ENCODE data around the gene FMNL1. TPM values are rescaled to one million over a fixed set of nuclear protein-coding genes. Genes with fewer than 3 reads are reported as not detected.

The FMNL1 gene
- total RNA-seq, 5 donors from 2014 or later (not counting 1 experiment from before 2014, with no cell fraction given): 362 to 473 (median 457) TPM

DNA sequence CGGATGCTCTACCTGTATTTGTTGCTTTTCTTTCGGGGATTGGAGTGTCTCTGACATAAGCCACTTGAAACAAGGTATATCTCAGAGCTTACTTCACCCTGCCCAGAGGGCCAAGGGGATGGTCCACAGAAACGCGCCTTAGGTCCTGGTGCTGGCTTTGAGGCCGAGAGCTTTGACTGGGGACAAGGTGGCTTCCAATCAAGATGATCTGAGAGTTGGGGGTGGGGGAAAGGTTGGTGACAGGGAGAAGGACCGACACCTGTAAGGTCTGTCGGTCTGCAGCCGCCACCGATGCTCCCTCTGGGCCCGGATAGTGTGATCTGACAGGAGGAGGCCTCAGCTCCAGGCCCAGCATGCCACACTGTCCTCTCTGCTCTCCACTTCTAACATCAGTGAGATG lies 62.0 kb downstream of the FMNL1 start:
- Mint-ChIP-seq H3K9me3 (no peaks in the 10 kb centered on the region), H3K36me3 (peaks cover 32% of the 10 kb centered on the region), H3K27ac (peak overlapping the region; percentile 65 to 66), H3K4me3 (no peak overlapping the region), H3K27me3 (no peaks in the 10 kb centered on the region), H3K4me1 (peaks cover 0 to 4% (median 2%) of the 10 kb centered on the region in 3 donors)
- 93% methylated on average over 5 of the region's 10 CpGs for WGBS (ENCODE audit: insufficient coverage)
- Histone ChIP-seq H3K27ac (ENCODE audit: low read length) (no peak overlapping the region), H3K36me3 (ENCODE audit: control insufficient read depth in 2 of 2, extremely low read depth in 1 of 2, insufficient read depth in 1 of 2, low read length in 1 of 2) (peaks cover 2 to 74% of the 10 kb centered on the region in 2 donors), H3K27me3 (replicated peaks in 1 of 2; ENCODE audit: control insufficient read depth in 2 of 2, extremely low read depth in 1 of 2, insufficient read depth in 2 of 2, low read length in 1 of 2) (no peaks in the 10 kb centered on the region), H3K4me3 (ENCODE audit: control insufficient read depth in 1 of 2, extremely low read depth in 1 of 2, low read length in 1 of 2) (no peak overlapping the region), H3K9me3 (no peaks in the 10 kb centered on the region), H3K4me1 (ENCODE audit: control insufficient read depth in 1 of 2, extremely low read depth in 1 of 2, insufficient read depth in 2 of 2, low read length in 2 of 2) (peaks cover 0 to 10% of the 10 kb centered on the region in 2 experiments)
- ChIA-PET POLR2A (interaction anchor here in 1 of 2 donors (0.6 kb wide), 1 partner anchor 109 kb away, joined by 4 read pairs; no protein-coding TSS in a partner anchor), CTCF (interaction anchor here in 1 of 2 donors (0.6 kb wide), 1 partner anchor 100 kb away, joined by 5 read pairs; no protein-coding TSS in a partner anchor)
- DNase-seq (no peak), ATAC-seq (replicated peaks in 1 of 4) (no peak)

DNA sequence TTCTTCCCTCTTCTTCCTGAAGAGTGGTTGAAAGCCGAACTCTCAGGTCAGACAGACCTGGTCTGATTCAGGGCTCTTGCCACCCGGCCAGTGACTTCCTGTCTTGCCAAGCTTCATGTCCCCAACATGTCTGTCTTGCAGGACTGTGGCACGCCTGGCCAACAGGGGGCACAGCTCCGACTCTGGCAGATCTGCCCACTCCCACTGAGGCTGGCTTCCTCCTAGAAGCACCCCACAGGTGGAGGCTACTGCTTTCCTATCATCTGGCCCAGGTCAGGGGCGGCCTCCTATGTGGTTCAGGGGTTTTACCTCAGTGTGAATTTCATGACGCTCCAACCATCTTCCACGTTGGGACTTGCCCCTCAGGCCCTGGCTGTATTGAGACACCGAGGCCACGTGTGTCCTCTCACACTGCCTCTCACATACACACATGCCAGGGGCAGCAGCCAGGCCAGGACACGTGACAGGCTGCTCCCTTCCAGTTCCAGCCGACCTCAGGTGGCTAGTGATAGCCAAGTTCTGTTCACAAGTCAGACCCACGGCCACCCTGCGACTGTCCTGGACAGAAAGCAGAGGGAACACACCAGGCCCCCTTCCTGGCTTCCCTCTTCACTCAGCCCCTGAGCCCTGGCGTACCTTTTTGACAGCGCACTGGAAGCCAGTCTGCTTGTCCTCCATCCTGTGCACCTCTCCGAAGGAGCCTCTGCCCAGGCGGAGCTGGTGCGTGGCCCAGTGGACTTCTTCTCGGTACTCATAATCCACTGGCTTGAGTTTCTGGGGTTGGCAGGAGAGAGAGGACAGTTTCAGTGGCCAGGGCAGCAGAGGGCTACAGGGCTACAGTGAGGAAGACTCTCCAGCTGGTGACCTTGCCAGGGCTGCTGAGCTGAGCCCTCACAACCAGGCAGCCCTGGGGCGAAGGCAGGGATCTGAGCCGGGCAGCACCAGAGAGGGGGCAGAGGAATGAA lies 62.8 kb downstream of the FMNL1 start:
- H3K36me3 ChIP-seq (ENCODE audit: control insufficient read depth in 2 of 2, extremely low read depth in 1 of 2, insufficient read depth in 1 of 2, low read length in 1 of 2): peaks cover 2 to 82% of the 10 kb centered on the region in 2 donors
- peak in 20 of 35 experiments; percentile 20 to 50 (median 26) for DNase-seq
- no peaks in the 10 kb centered on the region for H3K27me3 Mint-ChIP-seq
- peaks cover 33% of the 10 kb centered on the region for H3K36me3 Mint-ChIP-seq
- H3K27ac ChIP-seq (ENCODE audit: low read length): no peak overlapping the region
- no peak overlapping the region for H3K4me3 Mint-ChIP-seq
- peaks cover 0 to 10% of the 10 kb centered on the region in 2 experiments for H3K4me1 ChIP-seq (ENCODE audit: control insufficient read depth in 1 of 2, extremely low read depth in 1 of 2, insufficient read depth in 2 of 2, low read length in 2 of 2)
- no peak overlapping the region for H3K4me3 ChIP-seq (ENCODE audit: control insufficient read depth in 1 of 2, extremely low read depth in 1 of 2, low read length in 1 of 2)
- CTCF ChIA-PET: interaction anchor here (0.6 to 1.0 kb wide), 2 partner anchors 18 to 99 kb away, joined by 3 to 5 read pairs; no protein-coding TSS in a partner anchor
- 87% methylated on average over 18 of the region's 21 CpGs for WGBS (ENCODE audit: insufficient coverage)
- no peaks in the 10 kb centered on the region for H3K9me3 Mint-ChIP-seq
- H3K27ac Mint-ChIP-seq: peak overlapping the region; percentile 65 to 66
- H3K9me3 ChIP-seq: no peaks in the 10 kb centered on the region
- POLR2A ChIA-PET: no interaction called here
- no peaks in the 10 kb centered on the region for H3K27me3 ChIP-seq (replicated peaks in 1 of 2; ENCODE audit: control insufficient read depth in 2 of 2, extremely low read depth in 1 of 2, insufficient read depth in 2 of 2, low read length in 1 of 2)
- H3K4me1 Mint-ChIP-seq: peaks cover 0 to 4% (median 2%) of the 10 kb centered on the region in 3 donors
- peak; percentile 51 to 67 (median 59) for ATAC-seq (replicated peaks in 1 of 4)

DNA sequence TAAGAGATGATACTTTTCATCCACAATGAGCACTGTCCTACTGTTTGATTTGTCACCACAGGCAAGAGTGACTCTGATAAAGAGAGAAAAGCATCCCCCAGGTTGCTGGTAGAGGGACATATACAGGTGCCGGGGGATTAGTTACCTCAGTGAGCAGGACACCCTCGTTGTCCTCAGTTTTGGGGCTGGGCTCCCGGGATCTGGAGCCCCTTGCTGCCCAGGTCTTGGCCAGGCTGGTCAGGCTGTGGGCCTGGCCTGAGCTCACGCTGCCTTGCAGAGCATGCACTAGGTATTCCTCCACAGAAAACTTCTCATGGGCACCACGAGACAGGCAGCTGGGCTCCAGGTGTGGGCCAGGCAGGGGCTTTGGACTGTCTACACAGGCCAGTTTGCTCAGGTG lies 64.6 kb downstream of the FMNL1 start:
- Histone ChIP-seq H3K4me3 (ENCODE audit: control insufficient read depth in 1 of 2, extremely low read depth in 1 of 2, low read length in 1 of 2) (no peak overlapping the region), H3K27ac (ENCODE audit: low read length) (no peak overlapping the region), H3K9me3 (no peaks in the 10 kb centered on the region), H3K36me3 (ENCODE audit: control insufficient read depth in 2 of 2, extremely low read depth in 1 of 2, insufficient read depth in 1 of 2, low read length in 1 of 2) (peaks cover 11 to 88% of the 10 kb centered on the region in 2 donors), H3K4me1 (ENCODE audit: control insufficient read depth in 1 of 2, extremely low read depth in 1 of 2, insufficient read depth in 2 of 2, low read length in 2 of 2) (peaks cover 0 to 10% of the 10 kb centered on the region in 2 experiments), H3K27me3 (replicated peaks in 1 of 2; ENCODE audit: control insufficient read depth in 2 of 2, extremely low read depth in 1 of 2, insufficient read depth in 2 of 2, low read length in 1 of 2) (no peaks in the 10 kb centered on the region)
- H3K4me3 Mint-ChIP-seq: no peak overlapping the region
- H3K27ac Mint-ChIP-seq: peak overlapping the region in 1 of 2 donors; percentile 52
- ATAC-seq (replicated peaks in 1 of 4) (peak in 1 of 4 experiments; percentile 6), DNase-seq (no peak)
- CTCF ChIA-PET: interaction anchor here in 1 of 2 donors (0.5 kb wide), 1 partner anchor 930 kb away, joined by 3 read pairs; no protein-coding TSS in a partner anchor
- POLR2A ChIA-PET: no interaction called here
- no peaks in the 10 kb centered on the region for H3K27me3 Mint-ChIP-seq
- H3K4me1 Mint-ChIP-seq: peaks cover 0 to 10% (median 6%) of the 10 kb centered on the region in 3 donors
- WGBS (ENCODE audit: insufficient coverage): 93% methylated on average over 5 of the region's 5 CpGs
- no peaks in the 10 kb centered on the region for H3K9me3 Mint-ChIP-seq
- peaks cover 31% of the 10 kb centered on the region for H3K36me3 Mint-ChIP-seq

DNA sequence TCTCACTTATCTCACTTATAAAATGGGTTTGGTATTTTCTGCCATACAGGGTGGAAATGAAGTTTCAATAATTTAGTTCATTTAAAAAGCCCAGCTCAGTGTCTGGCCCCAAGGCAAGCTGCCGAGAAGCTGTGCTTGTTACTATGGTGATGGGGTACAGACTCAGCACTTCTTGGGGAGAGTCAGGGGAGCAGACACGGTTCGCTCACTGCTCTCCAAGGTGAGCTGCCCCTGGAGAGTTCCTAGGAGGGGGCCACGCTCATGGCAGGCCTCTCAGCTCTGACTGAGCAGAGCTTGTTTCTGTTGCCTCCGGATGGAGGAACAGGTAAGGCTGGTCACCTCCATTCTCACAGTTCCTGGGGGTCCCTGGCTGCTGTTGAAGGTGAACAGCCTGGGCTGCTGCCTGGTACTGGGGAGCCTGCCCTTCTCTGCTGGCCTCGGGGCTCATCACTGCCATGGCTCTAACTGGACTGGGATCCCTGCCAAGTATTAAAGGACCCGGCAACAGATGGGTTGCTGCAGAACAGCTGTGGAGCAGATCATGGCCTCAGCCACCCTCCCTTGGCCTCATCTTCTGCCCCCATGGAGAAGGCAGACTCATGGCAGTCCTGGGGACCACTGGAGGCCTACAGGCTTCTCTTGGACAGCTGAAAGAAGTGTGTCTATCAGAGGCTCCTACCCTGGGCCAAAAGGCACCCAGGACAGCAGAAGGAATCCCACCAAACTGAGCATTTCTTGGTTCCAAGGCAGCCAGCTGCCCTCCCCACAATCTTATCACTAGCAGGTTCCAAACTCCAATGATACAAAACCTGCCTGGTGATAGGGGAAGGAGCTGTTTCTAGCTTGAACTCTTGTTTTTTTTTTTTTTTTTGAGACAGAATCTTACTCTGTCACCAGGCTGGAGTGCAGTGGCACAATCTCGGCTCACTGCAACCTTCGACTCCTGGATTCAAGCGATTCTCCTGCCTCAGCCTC lies 66.1 kb downstream of the FMNL1 start:
- H3K4me1 ChIP-seq (ENCODE audit: control insufficient read depth in 1 of 2, extremely low read depth in 1 of 2, insufficient read depth in 2 of 2, low read length in 2 of 2): peaks cover 0 to 12% of the 10 kb centered on the region in 2 experiments
- Mint-ChIP-seq H3K27me3 (no peaks in the 10 kb centered on the region), H3K36me3 (peaks cover 31% of the 10 kb centered on the region), H3K4me1 (peaks cover 5 to 20% (median 14%) of the 10 kb centered on the region in 3 donors), H3K27ac (no peak overlapping the region), H3K4me3 (no peak overlapping the region), H3K9me3 (no peaks in the 10 kb centered on the region)
- H3K27me3 ChIP-seq (replicated peaks in 1 of 2; ENCODE audit: control insufficient read depth in 2 of 2, extremely low read depth in 1 of 2, insufficient read depth in 2 of 2, low read length in 1 of 2): no peaks in the 10 kb centered on the region
- 85% methylated on average over 10 of the region's 10 CpGs for WGBS (ENCODE audit: insufficient coverage)
- DNase-seq (no peak), ATAC-seq (replicated peaks in 1 of 4) (no peak)
- ChIA-PET CTCF (interaction anchor here (0.5 to 1.7 kb wide), 4 partner anchors 11 to 104 kb away, joined by 3 to 5 read pairs (median 4); no protein-coding TSS in a partner anchor), POLR2A (interaction anchor here in 1 of 2 donors (0.6 kb wide), 1 partner anchor 147 kb away, joined by 15 read pairs; no protein-coding TSS in a partner anchor)
- H3K27ac ChIP-seq (ENCODE audit: low read length): no peak overlapping the region
- no peaks in the 10 kb centered on the region for H3K9me3 ChIP-seq
- no peak overlapping the region for H3K4me3 ChIP-seq (ENCODE audit: control insufficient read depth in 1 of 2, extremely low read depth in 1 of 2, low read length in 1 of 2)
- peaks cover 11 to 80% of the 10 kb centered on the region in 2 donors for H3K36me3 ChIP-seq (ENCODE audit: control insufficient read depth in 2 of 2, extremely low read depth in 1 of 2, insufficient read depth in 1 of 2, low read length in 1 of 2)

DNA sequence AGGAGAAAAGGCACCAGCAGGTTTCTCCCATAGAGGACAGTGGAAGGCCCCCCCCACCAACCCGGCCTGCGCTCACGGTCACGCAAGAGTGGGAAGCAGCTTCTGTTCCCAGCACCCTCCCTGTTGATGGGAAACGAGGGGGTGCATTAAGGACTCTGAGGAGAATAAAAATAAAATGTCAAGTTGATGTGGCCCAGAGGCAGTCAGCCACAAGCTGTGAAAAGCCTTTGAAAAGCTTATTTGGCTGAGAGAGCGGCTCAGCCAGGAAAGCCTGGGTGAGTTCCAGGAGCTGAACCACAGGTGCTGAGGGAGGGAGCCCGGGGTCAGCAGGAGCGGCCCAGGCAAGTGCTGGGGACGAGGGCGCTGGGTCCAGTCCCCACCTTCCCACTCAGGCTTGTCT lies 67.1 kb downstream of the FMNL1 start:
- H3K36me3 Mint-ChIP-seq: peaks cover 29% of the 10 kb centered on the region

More for the DNA sequence above, 67.1 kb downstream of the FMNL1 start:
- Mint-ChIP-seq H3K4me3 (no peak overlapping the region), H3K27me3 (no peaks in the 10 kb centered on the region), H3K27ac (peak overlapping the region in 1 of 2 donors; percentile 28), H3K9me3 (no peaks in the 10 kb centered on the region), H3K4me1 (peaks cover 15 to 30% (median 20%) of the 10 kb centered on the region in 3 donors)
- H3K27ac ChIP-seq (ENCODE audit: low read length): no peak overlapping the region
- no peak overlapping the region for H3K4me3 ChIP-seq (ENCODE audit: control insufficient read depth in 1 of 2, extremely low read depth in 1 of 2, low read length in 1 of 2)
- ChIA-PET CTCF (interaction anchor here (0.6 to 1.7 kb wide), 4 partner anchors 10 to 103 kb away, joined by 3 to 5 read pairs (median 4); no protein-coding TSS in a partner anchor), POLR2A (no interaction called here)
- H3K36me3 ChIP-seq (ENCODE audit: control insufficient read depth in 2 of 2, extremely low read depth in 1 of 2, insufficient read depth in 1 of 2, low read length in 1 of 2): peaks cover 11 to 77% of the 10 kb centered on the region in 2 donors
- DNase-seq (no peak), ATAC-seq (replicated peaks in 1 of 4) (no peak)
- H3K27me3 ChIP-seq (replicated peaks in 1 of 2; ENCODE audit: control insufficient read depth in 2 of 2, extremely low read depth in 1 of 2, insufficient read depth in 2 of 2, low read length in 1 of 2): no peaks in the 10 kb centered on the region
- 85% methylated on average over 2 of the region's 10 CpGs for WGBS (ENCODE audit: insufficient coverage)
- peaks cover 0 to 15% of the 10 kb centered on the region in 2 experiments for H3K4me1 ChIP-seq (ENCODE audit: control insufficient read depth in 1 of 2, extremely low read depth in 1 of 2, insufficient read depth in 2 of 2, low read length in 2 of 2)
- H3K9me3 ChIP-seq: no peaks in the 10 kb centered on the region
